Duodenal mucosa (tissue), 2 donors: ENCODE measurements around the gene MOB2.

Experiments
- H3K27ac ChIP-seq: one replicate; pipeline ENCODE4 v1.7.0; 2013; ENCODE audit warnings: low read depth, low read length
- H3K27me3 ChIP-seq, 2 donors: one replicate each; pipeline ENCODE4 v1.7.0; 2013; ENCODE audit warnings: low read length in 2 of 2, control low read depth in 1 of 2; ENCODE audit not compliant: insufficient read depth in 2 of 2, control insufficient read depth in 1 of 2
- H3K36me3 ChIP-seq, 2 donors: one replicate each; pipeline ENCODE4 v1.7.0; 2013; ENCODE audit warnings: low read length in 2 of 2, control low read depth in 1 of 2; ENCODE audit not compliant: insufficient read depth in 2 of 2, control insufficient read depth in 1 of 2
- H3K4me1 ChIP-seq, 2 donors: one replicate each; pipeline ENCODE4 v1.7.0; 2013; ENCODE audit warnings: low read length in 2 of 2, control low read depth in 1 of 2; ENCODE audit not compliant: insufficient read depth in 2 of 2, control insufficient read depth in 1 of 2
- H3K4me3 ChIP-seq, 2 donors: one replicate each; pipeline ENCODE4 v1.7.0; 2013; ENCODE audit warnings: low read length in 2 of 2, low read depth in 1 of 2
- H3K9ac ChIP-seq, 2 donors: one replicate each; pipeline ENCODE4 v1.7.0; 2013; ENCODE audit warnings: low read length in 2 of 2, low read depth in 1 of 2
- H3K9me3 ChIP-seq, 2 donors: one replicate each; pipeline ENCODE4 v1.7.0; 2013; ENCODE audit warnings: low read length in 2 of 2, control low read depth in 1 of 2; ENCODE audit not compliant: control insufficient read depth in 1 of 2

MOB2 gene

DNA sequence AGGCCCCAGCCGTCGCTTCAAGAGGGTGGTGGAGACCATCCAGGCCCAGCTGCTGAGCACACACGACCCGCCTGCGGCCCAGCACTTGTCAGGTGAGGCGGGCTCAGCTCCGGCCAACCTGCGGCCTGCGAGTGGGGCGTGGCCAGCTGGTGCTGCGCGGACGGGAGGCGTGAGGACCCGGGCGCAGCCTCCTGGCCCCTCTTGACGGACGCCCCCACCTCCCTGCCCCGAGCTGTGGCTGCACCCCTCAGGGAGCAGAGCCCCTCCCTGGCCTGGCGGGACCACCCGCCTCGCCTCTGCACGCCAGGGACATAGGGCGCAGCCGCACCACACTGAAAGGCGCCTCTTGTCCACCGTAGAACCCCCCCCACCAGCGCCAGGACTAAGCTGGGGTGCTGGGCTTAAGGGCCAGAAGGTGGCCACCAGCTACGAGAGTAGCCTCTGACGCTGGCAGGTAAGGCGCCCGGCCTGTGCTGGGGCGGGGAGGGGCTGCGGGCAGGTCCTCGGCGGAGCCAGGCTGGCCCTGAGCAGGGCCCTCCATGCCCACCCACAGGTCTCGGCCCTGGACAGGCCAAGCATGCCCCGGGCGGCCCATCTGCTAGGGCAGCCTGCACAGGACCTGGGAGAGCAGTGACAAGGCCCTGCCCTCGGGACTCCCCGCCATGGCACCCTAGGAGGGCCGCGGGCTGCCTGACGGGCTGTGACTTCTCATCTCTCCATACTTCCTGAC lies 29.8 kb downstream of the MOB2 start:
- Histone ChIP-seq H3K4me1 (peaks cover 0 to 16% of the 10 kb centered on the region in 2 donors), H3K9me3 (no peaks in the 10 kb centered on the region), H3K27ac (no peak overlapping the region), H3K27me3 (no peaks in the 10 kb centered on the region), H3K9ac (no peak overlapping the region), H3K4me3 (peak overlapping the region in 1 of 2 donors; percentile 43), H3K36me3 (no peaks in the 10 kb centered on the region)

DNA sequence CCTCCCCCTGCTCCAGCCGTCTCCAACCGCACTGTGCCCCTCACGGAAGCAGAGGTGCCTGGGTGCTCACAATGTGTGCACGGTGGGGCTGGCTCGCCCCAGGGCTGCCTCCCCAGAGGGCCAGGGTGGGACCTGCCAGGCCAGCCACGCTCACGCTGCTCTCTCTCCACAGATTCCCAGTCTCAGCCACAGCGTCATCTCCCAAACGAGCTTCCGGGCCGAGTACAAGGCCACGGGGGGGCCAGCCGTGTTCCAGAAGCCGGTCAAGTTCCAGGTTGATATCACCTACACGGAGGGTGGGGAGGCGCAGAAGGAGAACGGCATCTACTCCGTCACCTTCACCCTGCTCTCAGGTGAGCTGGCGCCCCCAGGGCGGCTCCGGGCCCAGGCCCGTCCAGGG lies 30.4 kb downstream of the MOB2 start:
- Histone ChIP-seq H3K36me3 (no peaks in the 10 kb centered on the region), H3K27me3 (no peaks in the 10 kb centered on the region), H3K4me1 (peaks cover 0 to 16% of the 10 kb centered on the region in 2 donors), H3K4me3 (peak overlapping the region in 1 of 2 donors; percentile 43), H3K9ac (no peak overlapping the region), H3K9me3 (no peaks in the 10 kb centered on the region), H3K27ac (no peak overlapping the region)

DNA sequence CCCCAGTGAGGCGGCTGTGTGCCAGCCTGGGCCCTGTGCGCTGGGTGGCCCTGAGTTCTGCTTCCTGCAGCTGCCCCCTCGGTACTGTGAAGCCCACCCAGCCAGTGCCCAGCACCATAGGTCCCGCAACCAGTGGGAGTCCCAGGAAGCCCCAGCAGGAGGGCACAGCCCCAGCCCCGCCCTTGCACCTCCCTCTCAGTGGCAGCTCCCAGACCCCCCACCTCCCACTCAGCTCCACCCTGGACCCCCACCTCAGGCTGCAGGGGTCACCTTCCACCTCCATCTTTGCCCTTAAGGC lies 30.9 kb downstream of the MOB2 start:
- Histone ChIP-seq H3K27ac (no peak overlapping the region), H3K27me3 (no peaks in the 10 kb centered on the region), H3K36me3 (no peaks in the 10 kb centered on the region), H3K4me1 (peaks cover 0 to 16% of the 10 kb centered on the region in 2 donors), H3K9ac (no peak overlapping the region), H3K4me3 (peak overlapping the region in 1 of 2 donors; percentile 43), H3K9me3 (no peaks in the 10 kb centered on the region)

DNA sequence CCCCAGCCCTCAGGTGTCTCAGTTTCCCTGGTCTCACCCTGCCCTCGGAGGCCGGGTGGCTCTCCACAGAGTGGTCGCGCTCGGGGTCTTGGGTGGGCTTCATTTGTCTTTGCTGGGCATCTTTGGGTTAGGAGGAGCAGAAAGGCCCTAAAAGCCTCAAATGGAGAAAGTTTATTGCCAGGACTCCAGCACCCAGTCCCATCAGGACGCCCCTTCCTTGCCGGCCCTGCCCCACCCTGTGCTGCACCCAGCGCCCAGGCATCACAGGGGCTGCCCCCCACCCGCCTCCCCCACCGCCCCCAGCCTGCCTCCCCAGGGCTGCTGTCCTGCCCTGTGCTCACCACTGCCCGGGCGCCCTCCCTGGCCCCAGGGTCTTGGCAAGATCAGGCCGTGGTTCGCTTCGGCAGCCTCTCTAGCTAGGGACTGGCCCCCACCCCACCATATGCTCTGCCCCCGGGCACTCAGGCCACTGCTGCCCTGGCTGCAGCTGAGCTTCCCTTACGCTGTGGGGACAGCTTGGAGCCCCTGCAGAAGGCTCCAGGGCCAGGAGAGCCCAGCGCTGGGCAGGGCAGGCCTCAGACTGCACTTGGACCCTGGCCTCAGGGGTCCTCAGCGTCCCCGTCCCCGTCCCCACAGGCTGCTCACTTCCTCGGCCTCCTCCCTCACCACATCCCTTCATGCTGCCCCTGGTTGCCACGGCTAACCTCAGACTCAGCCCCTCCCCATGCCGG lies 31.4 kb downstream of the MOB2 start:
- H3K27ac ChIP-seq = no peak overlapping the region
- no peaks in the 10 kb centered on the region for H3K27me3 ChIP-seq
- no peaks in the 10 kb centered on the region for H3K36me3 ChIP-seq
- peaks cover 0 to 16% of the 10 kb centered on the region in 2 donors for H3K4me1 ChIP-seq
- H3K9me3 ChIP-seq = no peaks in the 10 kb centered on the region
- no peak overlapping the region for H3K4me3 ChIP-seq
- no peak overlapping the region for H3K9ac ChIP-seq

DNA sequence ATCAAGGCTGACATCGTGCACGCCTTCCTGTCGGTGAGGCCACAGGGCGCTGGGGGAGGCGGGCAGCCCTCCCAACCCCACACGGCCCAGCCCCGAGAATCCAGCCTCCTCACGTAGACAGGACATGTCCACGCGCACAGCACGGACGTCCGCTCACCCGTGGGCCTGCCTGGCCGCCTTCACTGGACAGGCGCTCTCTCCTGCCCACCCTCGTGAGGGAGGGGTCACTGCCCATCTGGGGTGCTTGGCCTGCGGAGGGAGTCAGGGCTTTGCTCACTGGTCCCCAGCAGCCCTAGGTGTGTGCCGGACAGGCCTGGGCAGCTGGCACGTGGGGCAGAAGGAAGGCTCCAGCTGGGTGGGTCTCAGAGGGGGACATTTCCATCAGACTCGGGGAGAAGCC lies 32.0 kb downstream of the MOB2 start:
- H3K4me1 ChIP-seq = peaks cover 0 to 16% of the 10 kb centered on the region in 2 donors
- no peaks in the 10 kb centered on the region for H3K36me3 ChIP-seq

DNA sequence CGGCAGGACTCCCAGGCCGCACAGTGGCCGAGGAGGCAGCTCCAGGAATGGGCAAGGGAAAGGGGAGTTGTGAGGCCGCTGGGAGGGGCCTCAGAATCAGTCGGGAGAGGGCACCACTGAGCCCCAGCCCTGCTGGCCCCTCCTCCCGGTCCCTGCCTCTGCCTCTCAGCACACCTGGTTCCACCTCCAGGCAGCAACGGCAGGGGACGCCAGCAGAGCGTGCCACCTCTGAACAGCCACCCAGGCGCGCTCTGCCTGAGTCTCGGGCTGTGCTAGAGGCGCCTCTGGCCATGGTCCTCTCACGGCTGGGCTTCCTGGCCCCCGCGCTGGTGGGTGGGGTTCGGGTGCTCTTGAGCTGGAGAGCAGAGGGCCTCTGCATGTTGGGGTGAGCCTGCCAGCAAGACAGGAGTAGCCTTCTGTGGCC lies 33.0 kb downstream of the MOB2 start:
- no peaks in the 10 kb centered on the region for H3K27me3 ChIP-seq
- H3K27ac ChIP-seq = no peak overlapping the region
- H3K9me3 ChIP-seq = no peaks in the 10 kb centered on the region
- peaks cover 0 to 15% of the 10 kb centered on the region in 2 donors for H3K4me1 ChIP-seq
- no peak overlapping the region for H3K4me3 ChIP-seq
- H3K36me3 ChIP-seq = no peaks in the 10 kb centered on the region
- H3K9ac ChIP-seq = no peak overlapping the region

More for the DNA sequence above, 32.0 kb downstream of the MOB2 start:
- Histone ChIP-seq H3K27ac (no peak overlapping the region), H3K9me3 (no peaks in the 10 kb centered on the region), H3K9ac (no peak overlapping the region), H3K27me3 (no peaks in the 10 kb centered on the region), H3K4me3 (no peak overlapping the region)

DNA sequence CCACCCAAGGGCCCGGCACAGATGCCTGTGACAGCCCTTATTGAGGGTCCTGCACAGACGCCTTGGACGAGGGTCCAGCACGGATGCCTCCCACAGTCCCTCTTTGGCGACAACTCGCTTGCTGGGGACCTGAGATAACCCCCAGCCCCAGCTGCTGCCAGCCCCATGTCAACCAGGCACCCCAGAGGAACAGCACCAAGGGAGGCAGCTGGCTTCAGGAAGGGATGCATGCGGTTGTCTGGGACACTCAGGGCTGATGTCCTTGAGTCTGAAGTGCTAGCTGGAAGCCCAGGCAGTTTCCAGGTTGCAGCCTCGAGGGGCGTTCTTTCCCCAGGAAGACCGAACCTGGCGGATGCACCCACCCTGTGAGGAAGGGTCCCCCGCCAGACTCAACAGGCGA lies 33.8 kb downstream of the MOB2 start:
- Histone ChIP-seq H3K36me3 (no peaks in the 10 kb centered on the region), H3K4me1 (peaks cover 0 to 9% of the 10 kb centered on the region in 2 donors), H3K4me3 (no peak overlapping the region), H3K9me3 (no peaks in the 10 kb centered on the region), H3K9ac (no peak overlapping the region), H3K27me3 (no peaks in the 10 kb centered on the region), H3K27ac (no peak overlapping the region)

DNA sequence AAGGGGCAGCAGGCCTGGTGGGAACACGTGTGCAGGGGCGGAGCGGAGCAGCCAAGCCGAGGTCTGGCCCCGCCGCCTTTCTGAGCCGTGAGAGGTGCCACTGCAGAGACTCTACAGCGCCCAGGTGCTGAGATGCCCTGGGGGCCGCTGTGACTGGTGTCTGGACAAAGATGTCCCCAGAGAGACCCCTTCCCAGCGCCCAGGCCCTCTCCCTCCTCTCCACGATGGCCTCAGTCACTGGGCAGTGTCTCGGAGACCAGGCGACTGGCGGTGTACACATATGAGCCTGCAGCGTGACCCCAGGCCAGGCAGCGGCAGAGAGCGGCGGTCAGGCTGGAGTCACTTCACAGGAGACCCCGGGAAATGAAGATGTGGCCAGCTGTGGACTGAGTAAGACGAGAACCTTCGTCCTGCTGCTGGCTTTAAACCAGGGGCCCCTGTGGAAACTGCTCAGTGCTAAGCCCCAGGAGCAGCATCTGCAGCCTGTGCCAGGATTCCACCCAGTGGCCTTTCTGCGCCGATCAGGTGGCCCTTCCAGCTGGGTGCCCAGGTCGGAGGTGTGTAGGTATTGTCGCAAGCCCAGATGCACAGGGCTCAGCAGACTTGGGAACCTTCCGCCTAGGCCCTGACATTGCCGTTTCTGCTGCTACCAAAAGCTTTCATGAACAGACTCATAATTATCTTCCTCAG lies 34.7 kb downstream of the MOB2 start:
- H3K27me3 ChIP-seq = no peaks in the 10 kb centered on the region
- H3K27ac ChIP-seq = no peak overlapping the region
- no peaks in the 10 kb centered on the region for H3K9me3 ChIP-seq
- H3K36me3 ChIP-seq = no peaks in the 10 kb centered on the region
- H3K4me1 ChIP-seq = peaks cover 0 to 9% of the 10 kb centered on the region in 2 donors
- H3K9ac ChIP-seq = no peak overlapping the region
- H3K4me3 ChIP-seq = no peak overlapping the region

DNA sequence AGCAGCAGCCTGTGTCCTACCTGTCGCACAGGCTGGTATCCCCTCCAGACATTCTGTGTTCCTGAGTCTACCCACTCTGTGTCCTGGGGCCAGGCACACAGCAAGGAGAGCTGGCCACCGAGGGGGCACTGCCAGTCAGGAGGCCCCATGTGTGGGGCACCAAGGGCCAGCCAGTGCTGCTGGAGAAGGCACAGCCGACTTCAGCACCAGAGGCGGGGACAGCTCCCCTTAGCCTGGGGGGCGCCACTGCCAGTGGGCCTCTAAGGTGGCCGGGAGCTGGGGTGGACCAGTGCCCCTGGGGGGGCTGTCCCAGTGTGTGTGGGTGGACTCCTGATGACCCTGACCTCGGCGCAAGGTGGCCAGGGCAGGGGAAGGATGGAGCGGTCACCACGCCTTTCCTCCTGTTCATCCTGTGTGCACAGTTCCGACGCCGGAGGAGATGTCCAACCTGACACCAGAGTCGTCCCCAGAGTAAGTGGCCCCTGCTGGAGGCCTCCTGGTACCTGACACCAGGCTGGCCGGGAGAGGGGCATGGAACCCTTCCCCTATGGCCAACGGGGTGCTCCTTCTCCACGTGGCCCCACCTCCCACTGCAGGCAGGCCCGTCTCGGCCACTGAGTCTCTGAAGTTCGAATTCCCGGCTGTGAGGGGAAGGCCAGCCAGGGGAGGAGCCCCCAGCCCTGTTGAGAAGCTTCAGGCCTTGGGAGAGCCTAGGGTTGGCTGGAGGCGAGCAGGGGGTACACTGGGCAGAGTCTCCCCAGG lies 35.4 kb downstream of the MOB2 start:
- no peak overlapping the region for H3K9ac ChIP-seq
- H3K27me3 ChIP-seq = no peaks in the 10 kb centered on the region
- no peaks in the 10 kb centered on the region for H3K36me3 ChIP-seq
- H3K4me1 ChIP-seq = peaks cover 0 to 5% of the 10 kb centered on the region in 2 donors
- no peak overlapping the region for H3K27ac ChIP-seq
- H3K4me3 ChIP-seq = no peak overlapping the region
- H3K9me3 ChIP-seq = no peaks in the 10 kb centered on the region
